LNCaP clone FGC (cell line): ENCODE data around the gene E2F3.

Source experiments
- DNase-seq: peaks from one replicate; pipeline ENCODE4 v3.0.0-alpha.2; 2011; ENCODE audit warnings: low read depth
- H3K4me3 ChIP-seq: 2 replicates; pipeline ENCODE4 v1.5.1; 2011; ENCODE audit warnings: mild to moderate bottlenecking, low read depth, low read length, control low read depth
- TF ChIP-seq, protein P1 (sequence below): IDR thresholded peaks from 2 replicates; pipeline ENCODE4 v1.5.1; 2012; ENCODE audit warnings: mild to moderate bottlenecking; ENCODE audit not compliant: control insufficient read depth, insufficient read depth; ENCODE audit errors: extremely low read depth

The E2F3 gene

DNA sequence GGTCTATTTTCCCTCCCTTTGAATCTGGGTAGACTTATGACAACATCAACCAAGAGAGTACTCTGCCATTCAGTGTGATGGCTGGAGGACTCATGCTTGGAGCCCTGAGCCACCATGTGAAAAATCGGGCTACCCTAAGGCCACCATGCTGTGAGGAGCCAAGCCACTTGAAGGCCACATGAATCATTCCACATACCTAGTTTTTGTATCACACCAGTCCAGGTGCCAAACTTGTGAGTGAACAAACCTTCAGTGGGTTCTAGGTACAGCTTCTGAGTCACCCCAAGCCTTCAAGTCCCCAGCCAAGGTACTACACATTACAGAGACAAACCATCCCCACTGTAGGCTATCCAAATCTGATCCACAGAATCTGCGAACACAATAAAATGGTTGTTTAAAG, 37.4 kb upstream of the E2F3 start:
- TF ChIP-seq, protein P1, sequence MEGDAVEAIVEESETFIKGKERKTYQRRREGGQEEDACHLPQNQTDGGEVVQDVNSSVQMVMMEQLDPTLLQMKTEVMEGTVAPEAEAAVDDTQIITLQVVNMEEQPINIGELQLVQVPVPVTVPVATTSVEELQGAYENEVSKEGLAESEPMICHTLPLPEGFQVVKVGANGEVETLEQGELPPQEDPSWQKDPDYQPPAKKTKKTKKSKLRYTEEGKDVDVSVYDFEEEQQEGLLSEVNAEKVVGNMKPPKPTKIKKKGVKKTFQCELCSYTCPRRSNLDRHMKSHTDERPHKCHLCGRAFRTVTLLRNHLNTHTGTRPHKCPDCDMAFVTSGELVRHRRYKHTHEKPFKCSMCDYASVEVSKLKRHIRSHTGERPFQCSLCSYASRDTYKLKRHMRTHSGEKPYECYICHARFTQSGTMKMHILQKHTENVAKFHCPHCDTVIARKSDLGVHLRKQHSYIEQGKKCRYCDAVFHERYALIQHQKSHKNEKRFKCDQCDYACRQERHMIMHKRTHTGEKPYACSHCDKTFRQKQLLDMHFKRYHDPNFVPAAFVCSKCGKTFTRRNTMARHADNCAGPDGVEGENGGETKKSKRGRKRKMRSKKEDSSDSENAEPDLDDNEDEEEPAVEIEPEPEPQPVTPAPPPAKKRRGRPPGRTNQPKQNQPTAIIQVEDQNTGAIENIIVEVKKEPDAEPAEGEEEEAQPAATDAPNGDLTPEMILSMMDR: no peak
- no peak overlapping the region for H3K4me3 ChIP-seq
- DNase-seq: no peak

DNA sequence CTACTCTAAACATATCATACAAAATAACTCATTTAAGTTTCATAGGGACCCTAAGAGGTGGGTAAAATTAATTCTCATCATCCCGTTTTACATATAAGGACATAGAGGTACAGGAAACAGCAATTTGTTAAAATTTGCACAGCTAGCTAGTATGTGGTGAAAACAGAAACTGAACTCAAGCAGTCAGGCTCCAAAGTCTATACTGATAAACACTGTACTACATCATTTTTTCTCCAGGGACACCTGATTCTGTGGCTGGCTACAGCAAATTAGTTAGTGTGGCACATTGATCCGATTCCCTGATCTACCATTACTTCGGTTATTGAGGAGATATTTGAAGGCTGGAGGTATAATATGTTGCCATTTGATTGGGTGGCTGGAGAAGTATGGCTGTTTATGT, 36.2 kb upstream of the E2F3 start:
- TF ChIP-seq, protein P1: no peak

DNA sequence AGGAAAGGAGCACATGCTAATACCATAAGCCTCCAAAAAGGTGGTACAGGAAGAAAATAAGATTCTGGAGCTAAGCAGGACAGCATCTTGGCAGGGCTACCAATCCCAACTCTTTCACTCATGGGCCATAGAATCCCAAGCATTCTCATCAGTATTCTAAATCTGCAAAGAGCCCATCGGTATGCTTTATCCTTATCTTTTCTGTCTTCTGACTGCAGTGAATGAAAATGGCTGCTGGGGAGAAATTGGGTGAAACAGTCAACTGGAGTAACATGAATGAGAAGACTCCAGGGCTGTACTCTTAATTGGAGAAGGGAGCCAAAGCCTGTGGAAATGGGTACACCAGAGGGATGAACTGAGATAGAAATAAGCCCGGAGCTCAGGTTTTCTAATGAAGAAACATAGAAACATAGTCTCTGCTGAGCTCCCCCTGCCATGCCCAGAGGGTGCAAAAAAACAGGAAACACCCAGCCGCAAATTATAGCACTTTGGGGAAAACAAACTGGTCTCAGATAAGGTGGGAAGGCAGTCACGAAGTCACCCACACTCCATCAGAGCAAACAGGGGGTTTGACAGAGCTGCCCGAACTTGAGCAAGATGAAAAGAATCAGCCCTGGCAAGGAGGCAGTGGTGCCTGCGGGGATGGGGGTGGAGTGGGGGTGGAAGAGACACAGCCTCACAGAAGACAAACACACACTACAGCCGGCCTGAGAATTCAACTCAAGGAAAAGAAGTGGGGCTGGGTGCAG, 35.4 kb upstream of the E2F3 start:
- TF ChIP-seq, protein P1: no peak
- no peak for DNase-seq
- no peak overlapping the region for H3K4me3 ChIP-seq

More for the DNA sequence above, 36.2 kb upstream of the E2F3 start:
- no peak overlapping the region for H3K4me3 ChIP-seq
- no peak for DNase-seq

DNA sequence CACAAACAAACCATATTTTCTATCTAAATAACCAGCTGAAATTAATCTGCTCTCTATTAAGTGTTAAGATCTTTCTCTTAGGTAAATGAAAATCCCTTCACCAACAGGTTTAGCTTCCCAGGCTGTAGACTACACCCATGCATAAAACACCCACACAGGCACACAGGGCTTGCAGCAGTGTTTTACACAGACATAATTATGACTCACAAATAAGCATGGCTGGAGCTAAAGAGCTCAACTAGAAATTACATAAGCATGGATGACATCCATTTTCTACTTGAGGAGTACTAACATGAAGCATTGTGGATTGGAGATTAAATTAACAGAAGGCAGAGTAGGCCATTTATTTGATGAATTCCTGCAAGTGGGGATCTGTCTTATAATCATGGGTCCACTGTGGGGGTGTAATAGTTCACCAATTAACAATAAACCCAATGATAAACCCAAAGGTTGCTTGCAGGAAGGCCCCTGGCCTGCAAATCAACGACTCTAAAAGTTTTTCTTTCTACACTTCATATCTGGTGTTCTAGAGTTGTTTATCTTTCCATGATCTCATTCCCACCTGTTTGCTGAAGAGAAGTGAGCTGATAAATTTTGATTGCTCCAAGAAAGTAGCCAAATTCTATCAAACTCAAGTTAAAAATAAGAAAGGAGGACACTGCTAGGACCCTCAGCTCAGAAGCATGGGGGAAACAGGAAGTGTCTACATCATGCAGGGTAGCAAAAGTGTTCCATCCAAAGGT, 33.8 kb upstream of the E2F3 start:
- DNase-seq: no peak
- TF ChIP-seq, protein P1: no peak
- no peak overlapping the region for H3K4me3 ChIP-seq

DNA sequence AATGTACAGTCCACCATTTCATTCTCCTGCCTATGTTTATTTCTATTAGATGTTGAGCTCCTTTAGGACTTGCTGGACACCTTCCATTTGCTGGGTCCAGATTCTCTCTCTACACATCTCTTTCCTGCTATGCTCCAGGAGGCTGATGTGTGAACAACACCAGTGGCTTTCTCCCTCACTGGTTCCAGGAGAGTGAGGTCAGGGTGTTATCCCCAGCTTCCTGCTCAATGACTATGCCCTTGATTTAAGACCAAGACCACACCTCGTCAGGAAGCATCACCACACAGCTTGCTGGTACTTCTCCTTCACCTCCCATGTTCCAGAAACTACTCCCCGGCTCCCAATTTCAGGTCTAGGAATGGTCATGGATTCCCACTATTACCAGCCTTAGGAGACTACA, 31.3 kb upstream of the E2F3 start:
- TF ChIP-seq, protein P1: no peak

DNA sequence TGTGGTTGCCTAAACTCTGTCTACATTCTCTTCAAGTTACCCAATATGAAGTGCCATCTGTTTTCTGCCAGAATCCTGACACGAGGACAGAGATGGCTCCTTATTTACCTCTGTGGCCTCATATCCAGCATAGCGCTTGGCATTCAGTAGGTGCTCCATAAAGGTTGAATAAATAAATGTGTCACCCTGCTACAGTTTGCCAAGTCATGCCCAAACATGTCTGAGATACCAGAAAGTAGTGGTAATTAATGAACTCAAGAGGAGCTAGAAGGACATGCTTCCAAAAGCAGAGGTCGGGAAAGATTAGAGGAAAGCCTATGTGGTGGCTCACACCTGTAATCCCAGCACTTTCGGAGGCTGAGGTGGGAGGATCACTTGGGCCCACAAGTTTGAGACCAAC, 30.9 kb upstream of the E2F3 start:
- TF ChIP-seq, protein P1: no peak
- H3K4me3 ChIP-seq: no peak overlapping the region
- DNase-seq: no peak

More for the DNA sequence above, 31.3 kb upstream of the E2F3 start:
- DNase-seq: no peak
- H3K4me3 ChIP-seq: no peak overlapping the region
